C4-2B (cell line): ENCODE measurements around the gene CLMN.

Experiments used
- CTCF ChIP-seq: fragments of 450-650 bp; conservative IDR thresholded peaks from 2 replicates; pipeline ENCODE4 v1.5.1; 2017; ENCODE audit warnings: mild to moderate bottlenecking
- ZFX ChIP-seq: fragments of 450-650 bp; IDR thresholded peaks from 2 replicates; pipeline ENCODE4 v1.6.1; 2017

- TF ChIP-seq CTCF (no peak), ZFX (no peak)
Measured at GRCh38 chr14:95162641-95163040, 157.1 kb downstream of the CLMN start.
